Right forelimb (tissue), 1 donor: ENCODE data around the gene SPDYE5.

Experiments
- DNase-seq: peaks from one replicate; pipeline ENCODE4 v3.0.0-alpha.2; 2018

SPDYE5 gene

DNA sequence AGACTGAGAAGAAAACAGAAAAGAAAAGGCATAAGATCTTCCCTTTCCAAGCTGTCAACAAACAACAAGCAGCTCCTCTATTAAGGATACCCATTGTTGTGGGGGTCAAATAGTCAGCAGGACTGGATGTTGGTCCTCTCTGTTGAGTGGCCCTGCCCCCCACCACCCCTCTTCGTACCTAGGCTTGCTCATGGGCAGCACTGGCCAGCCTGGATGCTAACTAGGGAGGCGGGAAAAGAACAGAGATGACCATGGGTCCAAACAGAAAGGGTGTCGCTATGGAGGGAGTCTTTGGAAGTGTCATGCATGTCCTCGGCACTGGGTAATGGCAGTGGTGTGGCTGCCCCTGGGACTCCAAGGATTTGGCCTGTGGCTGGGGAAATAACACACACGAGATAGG is 45.6 kb downstream of the SPDYE5 start:
- DNase-seq = no peak

- DNase-seq = no peak
Observed at GRCh38 chr7:75546237-75547015, 54.3 kb downstream of the SPDYE5 start.
